Activated CD4-positive, alpha-beta T cell treated with anti-CD3 and anti-CD28 coated beads, Interleukin-2, amount 50 U/mL, for 1 hour (primary cell): Measurements from ENCODE around the gene ESRRG.

Experiments
- DNase-seq: peaks from one replicate; pipeline ENCODE4 v3.0.0-alpha.2; 2020

ESRRG gene

GRCh38 chr1:216499581-216500272, 223.5 kb downstream of the ESRRG start:
- DNase-seq = no peak

GRCh38 chr1:216498277-216498676, 225.0 kb downstream of the ESRRG start:
- no peak for DNase-seq

GRCh38 chr1:216485042-216485441, 238.2 kb downstream of the ESRRG start:
- DNase-seq = no peak

GRCh38 chr1:216483672-216484401, 239.4 kb downstream of the ESRRG start:
- no peak for DNase-seq

- DNase-seq = no peak
These were observed 240.6 kb downstream of the ESRRG start for GRCh38 chr1:216482620-216483019.

- no peak for DNase-seq
These were observed 245.0 kb downstream of the ESRRG start for GRCh38 chr1:216478238-216478637.

GRCh38 chr1:216476341-216476740, 246.9 kb downstream of the ESRRG start:
- no peak for DNase-seq

GRCh38 chr1:216475659-216476276, 247.5 kb downstream of the ESRRG start:
- no peak for DNase-seq

- no peak for DNase-seq
These were observed 256.9 kb downstream of the ESRRG start for GRCh38 chr1:216466162-216466801.

- no peak for DNase-seq
These were observed 258.7 kb downstream of the ESRRG start for GRCh38 chr1:216464489-216464888.

GRCh38 chr1:216462066-216462775, 261.0 kb downstream of the ESRRG start:
- no peak for DNase-seq

- no peak for DNase-seq
These were observed 261.8 kb downstream of the ESRRG start for GRCh38 chr1:216461466-216461865.

- DNase-seq = no peak
These were observed 263.5 kb downstream of the ESRRG start for GRCh38 chr1:216459651-216460207.

GRCh38 chr1:216458812-216459211, 264.4 kb downstream of the ESRRG start:
- no peak for DNase-seq

GRCh38 chr1:216457356-216457755, 265.9 kb downstream of the ESRRG start:
- no peak for DNase-seq

GRCh38 chr1:216456682-216457081, 266.5 kb downstream of the ESRRG start:
- no peak for DNase-seq

- no peak for DNase-seq
These were observed 269.5 kb downstream of the ESRRG start for GRCh38 chr1:216453777-216454176.
